ENCODE measurements around the gene MAP7D2. TPM values are rescaled to one million over a fixed set of nuclear protein-coding genes. Genes with fewer than 3 reads are reported as not detected.

Gene MAP7D2
- total RNA-seq, 1 experiment from 2014 or later: 7.6 TPM

DNA sequence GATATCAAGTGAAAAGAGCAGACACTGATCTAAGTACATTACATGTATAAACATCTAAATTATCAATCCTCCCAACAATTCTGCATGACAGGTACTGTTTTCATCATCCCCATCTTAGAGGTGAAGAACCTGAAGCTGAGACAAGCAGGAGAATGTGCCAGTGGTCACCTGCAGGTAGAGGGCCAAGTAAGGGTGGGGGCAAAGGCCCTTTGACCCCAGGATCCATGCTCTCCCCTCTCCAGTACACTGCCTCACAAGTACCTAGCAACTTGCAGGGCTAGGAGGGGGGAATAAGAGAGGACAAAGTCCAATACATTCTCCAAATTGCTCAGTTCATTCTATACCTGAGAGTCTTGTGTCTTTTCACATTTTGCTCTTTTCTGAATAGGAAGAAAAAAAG is 8.3 kb upstream of the MAP7D2 start:
- intact Hi-C loops (cut with micrococcal nuclease; ENCODE audit: unreplicated experiment): no loop called here
- Histone ChIP-seq H3K27me3 (ENCODE audit: control insufficient read depth, insufficient read depth, low read length) (no peaks in the 10 kb centered on the region), H3K4me3 (ENCODE audit: low read depth in 2 of 2, low read length in 2 of 2) (no peak overlapping the region), H3K36me3 (ENCODE audit: control insufficient read depth, insufficient read depth, low read length) (no peaks in the 10 kb centered on the region; the same call in none of the 2 replicates), H3K27ac (ENCODE audit: low read length) (no peak overlapping the region), H3K4me1 (ENCODE audit: control insufficient read depth, insufficient read depth, low read length) (no peaks in the 10 kb centered on the region), H3K9me3 (ENCODE audit: control insufficient read depth, insufficient read depth, low read depth, low read length) (no peaks in the 10 kb centered on the region)
- ChIA-PET CTCF (no interaction called here), POLR2A (no interaction called here)
- no TSS peak for BruUV-seq (replicated peaks)
- TF ChIP-seq SIN3A (IDR thresholded peaks at IDR 0.05; ENCODE audit: borderline replicate concordance, insufficient read depth, low read depth, low read length) (no peak), TCF7L2 (IDR thresholded peaks at IDR 0.05; ENCODE audit: low read depth, low read length) (no peak), POLR2AphosphoS5 (IDR thresholded peaks at IDR 0.05; ENCODE audit: low read depth, low read length) (no peak)
- TF ChIP-seq, protein P1, sequence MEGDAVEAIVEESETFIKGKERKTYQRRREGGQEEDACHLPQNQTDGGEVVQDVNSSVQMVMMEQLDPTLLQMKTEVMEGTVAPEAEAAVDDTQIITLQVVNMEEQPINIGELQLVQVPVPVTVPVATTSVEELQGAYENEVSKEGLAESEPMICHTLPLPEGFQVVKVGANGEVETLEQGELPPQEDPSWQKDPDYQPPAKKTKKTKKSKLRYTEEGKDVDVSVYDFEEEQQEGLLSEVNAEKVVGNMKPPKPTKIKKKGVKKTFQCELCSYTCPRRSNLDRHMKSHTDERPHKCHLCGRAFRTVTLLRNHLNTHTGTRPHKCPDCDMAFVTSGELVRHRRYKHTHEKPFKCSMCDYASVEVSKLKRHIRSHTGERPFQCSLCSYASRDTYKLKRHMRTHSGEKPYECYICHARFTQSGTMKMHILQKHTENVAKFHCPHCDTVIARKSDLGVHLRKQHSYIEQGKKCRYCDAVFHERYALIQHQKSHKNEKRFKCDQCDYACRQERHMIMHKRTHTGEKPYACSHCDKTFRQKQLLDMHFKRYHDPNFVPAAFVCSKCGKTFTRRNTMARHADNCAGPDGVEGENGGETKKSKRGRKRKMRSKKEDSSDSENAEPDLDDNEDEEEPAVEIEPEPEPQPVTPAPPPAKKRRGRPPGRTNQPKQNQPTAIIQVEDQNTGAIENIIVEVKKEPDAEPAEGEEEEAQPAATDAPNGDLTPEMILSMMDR (IDR thresholded peaks at IDR 0.05): no peak
- TF ChIP-seq, protein P2, sequence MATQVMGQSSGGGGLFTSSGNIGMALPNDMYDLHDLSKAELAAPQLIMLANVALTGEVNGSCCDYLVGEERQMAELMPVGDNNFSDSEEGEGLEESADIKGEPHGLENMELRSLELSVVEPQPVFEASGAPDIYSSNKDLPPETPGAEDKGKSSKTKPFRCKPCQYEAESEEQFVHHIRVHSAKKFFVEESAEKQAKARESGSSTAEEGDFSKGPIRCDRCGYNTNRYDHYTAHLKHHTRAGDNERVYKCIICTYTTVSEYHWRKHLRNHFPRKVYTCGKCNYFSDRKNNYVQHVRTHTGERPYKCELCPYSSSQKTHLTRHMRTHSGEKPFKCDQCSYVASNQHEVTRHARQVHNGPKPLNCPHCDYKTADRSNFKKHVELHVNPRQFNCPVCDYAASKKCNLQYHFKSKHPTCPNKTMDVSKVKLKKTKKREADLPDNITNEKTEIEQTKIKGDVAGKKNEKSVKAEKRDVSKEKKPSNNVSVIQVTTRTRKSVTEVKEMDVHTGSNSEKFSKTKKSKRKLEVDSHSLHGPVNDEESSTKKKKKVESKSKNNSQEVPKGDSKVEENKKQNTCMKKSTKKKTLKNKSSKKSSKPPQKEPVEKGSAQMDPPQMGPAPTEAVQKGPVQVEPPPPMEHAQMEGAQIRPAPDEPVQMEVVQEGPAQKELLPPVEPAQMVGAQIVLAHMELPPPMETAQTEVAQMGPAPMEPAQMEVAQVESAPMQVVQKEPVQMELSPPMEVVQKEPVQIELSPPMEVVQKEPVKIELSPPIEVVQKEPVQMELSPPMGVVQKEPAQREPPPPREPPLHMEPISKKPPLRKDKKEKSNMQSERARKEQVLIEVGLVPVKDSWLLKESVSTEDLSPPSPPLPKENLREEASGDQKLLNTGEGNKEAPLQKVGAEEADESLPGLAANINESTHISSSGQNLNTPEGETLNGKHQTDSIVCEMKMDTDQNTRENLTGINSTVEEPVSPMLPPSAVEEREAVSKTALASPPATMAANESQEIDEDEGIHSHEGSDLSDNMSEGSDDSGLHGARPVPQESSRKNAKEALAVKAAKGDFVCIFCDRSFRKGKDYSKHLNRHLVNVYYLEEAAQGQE (IDR thresholded peaks at IDR 0.05; ENCODE audit: insufficient read depth in 1 of 2, low read depth in 2 of 2, low read length in 1 of 2): no peak
- DNase-seq (ENCODE audit: low read depth, low spot score) (no peak), ATAC-seq (no peak)
- in situ Hi-C loops (cut with HindIII; ENCODE audit: low pct_unique_long_range_greater_than_20kb, low sequenced_read_pairs): no loop called here

DNA sequence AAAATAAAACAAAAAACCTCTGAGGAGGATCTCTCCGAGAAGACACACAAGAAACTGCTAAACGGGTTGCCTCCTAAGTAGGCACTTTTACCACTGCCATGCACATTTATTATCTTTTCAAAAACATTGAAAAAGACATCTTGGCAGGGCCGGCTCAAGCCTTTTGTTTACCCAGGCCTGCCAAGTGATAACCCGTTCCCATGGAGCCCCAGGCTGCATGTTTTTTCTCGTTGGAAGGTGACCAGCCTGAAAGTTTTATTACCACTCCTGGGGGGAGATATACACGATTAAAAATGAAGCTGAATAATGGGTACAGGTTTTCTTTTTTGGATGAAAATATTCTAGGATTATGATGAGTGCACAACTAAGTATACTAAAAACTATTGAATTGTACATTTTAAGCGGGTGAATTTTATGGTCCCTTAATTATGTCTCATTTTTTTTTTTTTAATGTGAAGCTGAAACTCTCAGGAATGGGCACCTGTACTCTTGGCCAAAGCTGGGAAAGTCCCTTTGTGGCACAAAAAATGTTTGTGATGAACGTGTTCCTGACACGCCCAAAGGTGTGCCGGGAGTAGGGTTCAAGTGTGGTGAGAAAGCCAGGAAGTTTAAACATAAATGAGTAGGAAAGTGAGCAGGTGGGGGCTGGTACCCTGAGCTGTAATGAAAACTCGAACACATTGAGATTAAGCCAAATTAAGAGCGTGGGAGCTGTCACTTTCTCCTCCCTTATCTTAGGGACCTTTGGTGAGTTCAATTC is 1.5 kb upstream of the MAP7D2 start:
- TF ChIP-seq, protein P1 (IDR thresholded peaks at IDR 0.05): no peak
- TF ChIP-seq, protein P2 (IDR thresholded peaks at IDR 0.05; ENCODE audit: insufficient read depth in 1 of 2, low read depth in 2 of 2, low read length in 1 of 2): no peak
- no peak for TF ChIP-seq SIN3A (IDR thresholded peaks at IDR 0.05; ENCODE audit: borderline replicate concordance, insufficient read depth, low read depth, low read length)
- TF ChIP-seq POLR2AphosphoS5 (IDR thresholded peaks at IDR 0.05; ENCODE audit: low read depth, low read length): no peak
- no peak for TF ChIP-seq TCF7L2 (IDR thresholded peaks at IDR 0.05; ENCODE audit: low read depth, low read length)
- DNase-seq (ENCODE audit: low read depth, low spot score): no peak
- in situ Hi-C loops (cut with HindIII; ENCODE audit: low pct_unique_long_range_greater_than_20kb, low sequenced_read_pairs) (no loop called here), intact Hi-C loops (cut with micrococcal nuclease; ENCODE audit: unreplicated experiment) (no loop called here)
- BruUV-seq (replicated peaks): no TSS peak
- H3K9me3 ChIP-seq (ENCODE audit: control insufficient read depth, insufficient read depth, low read depth, low read length): no peaks in the 10 kb centered on the region
- H3K27ac ChIP-seq (ENCODE audit: low read length): no peak overlapping the region
- H3K27me3 ChIP-seq (ENCODE audit: control insufficient read depth, insufficient read depth, low read length): no peaks in the 10 kb centered on the region
- H3K4me1 ChIP-seq (ENCODE audit: control insufficient read depth, insufficient read depth, low read length): no peaks in the 10 kb centered on the region
- ChIA-PET CTCF (no interaction called here), POLR2A (no interaction called here)
- H3K4me3 ChIP-seq (ENCODE audit: low read depth in 2 of 2, low read length in 2 of 2): no peak overlapping the region
- ATAC-seq: no peak
- H3K36me3 ChIP-seq (ENCODE audit: control insufficient read depth, insufficient read depth, low read length): no peaks in the 10 kb centered on the region

Data from Panc1 (cell line).